IMR-90 (cell line): ENCODE data around the gene SLC6A12. TPM values are rescaled to one million over a fixed set of nuclear protein-coding genes. Genes with fewer than 3 reads are reported as not detected.

ENCODE experiments used
- ATAC-seq: fragments of 200-7000 bp; cut with Tn5 transposase; 2 replicates; pipeline ENCODE4 v1.9.1; 2020; ENCODE audit warnings: low read depth, mild to moderate bottlenecking, moderate library complexity
- BruUV-seq: library from RNA; stranded (reverse); fragments of 400-500 nt; replicated peaks from 2 replicates; lab custom pipeline; 2021; lab: Mats Ljungman, UMichigan
- CTCF ChIA-PET: fragments of 300-600 bp; formaldehyde crosslinking; extraction: SDS; loops from one replicate; lab custom pipeline; 2021; ENCODE audit warnings: antibody characterized with exemption; lab: Yijun Ruan, JAX
- POLR2A ChIA-PET: fragments of 300-600 bp; sonication (Branson Sonifier 250); formaldehyde crosslinking; loops from one replicate; lab custom pipeline; 2022; ENCODE audit warnings: antibody characterized with exemption; ENCODE audit not compliant: unreplicated experiment; lab: Charles Lee
- DNase-seq: peaks from one replicate; pipeline ENCODE4 v3.0.0; 2013
- H2AFZ ChIP-seq: replicated peaks from 2 replicates; pipeline ENCODE3; 2013; ENCODE audit warnings: low read length, mild to moderate bottlenecking; ENCODE audit not compliant: poor library complexity
- H2AK5ac ChIP-seq: 2 replicates; pipeline ENCODE4 v1.6.1; 2013; ENCODE audit warnings: low read depth, low read length, inconsistent platforms
- H2AK9ac ChIP-seq: replicated peaks from 2 replicates; pipeline ENCODE3; 2013; ENCODE audit warnings: mild to moderate bottlenecking, low read depth, low read length, moderate library complexity; ENCODE audit not compliant: poor library complexity
- H2BK120ac ChIP-seq: 2 replicates; pipeline ENCODE4 v1.6.1; 2013; ENCODE audit warnings: low read depth, low read length, inconsistent platforms
- H2BK15ac ChIP-seq: 3 replicates; pipeline ENCODE4 v1.6.1; 2013; ENCODE audit warnings: low read depth, low read length, inconsistent platforms
- H2BK20ac ChIP-seq: 2 replicates; pipeline ENCODE4 v1.6.1; 2013; ENCODE audit warnings: low read depth, mild to moderate bottlenecking, inconsistent platforms, low read length, moderate library complexity
- H2BK5ac ChIP-seq: 2 replicates; pipeline ENCODE4 v1.6.1; 2013; ENCODE audit warnings: mild to moderate bottlenecking, low read depth, low read length, inconsistent platforms; ENCODE audit not compliant: poor library complexity, severe bottlenecking
- H3K14ac ChIP-seq: replicated peaks from 2 replicates; pipeline ENCODE4 v1.6.1; 2013; ENCODE audit warnings: low read depth, low read length, inconsistent platforms
- H3K18ac ChIP-seq: 2 replicates; pipeline ENCODE4 v1.6.1; 2013; ENCODE audit warnings: low read depth, low read length, control low read depth
- H3K23ac ChIP-seq: 2 replicates; pipeline ENCODE4 v1.6.1; 2013; ENCODE audit warnings: low read depth, low read length, inconsistent platforms
- H3K27ac ChIP-seq: 2 replicates; pipeline ENCODE4 v1.5.1; 2013; ENCODE audit warnings: mild to moderate bottlenecking, control low read depth, low read length; ENCODE audit not compliant: insufficient read depth
- H3K27me3 ChIP-seq: 2 replicates; pipeline ENCODE4 v1.6.1; 2013; ENCODE audit warnings: low read length; ENCODE audit not compliant: control insufficient read depth, insufficient read depth
- H3K36me3 ChIP-seq: 2 replicates; pipeline ENCODE4 v1.6.1; 2013; ENCODE audit warnings: low read length, mixed read lengths; ENCODE audit not compliant: control insufficient read depth, insufficient read depth
- H3K4ac ChIP-seq: 2 replicates; pipeline ENCODE4 v1.6.1; 2013; ENCODE audit warnings: low read depth, low read length, inconsistent platforms
- H3K4me1 ChIP-seq: 2 replicates; pipeline ENCODE4 v1.6.1; 2013; ENCODE audit warnings: low read length, mixed read lengths; ENCODE audit not compliant: control insufficient read depth, insufficient read depth
- H3K4me2 ChIP-seq: 2 replicates; pipeline ENCODE4 v1.6.1; 2013; ENCODE audit warnings: low read depth, mild to moderate bottlenecking, control low read depth, low read length, moderate library complexity
- H3K4me3 ChIP-seq: 2 replicates; pipeline ENCODE4 v1.5.1; 2013; ENCODE audit warnings: low read depth, mild to moderate bottlenecking, control low read depth, low read length, moderate library complexity; ENCODE audit not compliant: insufficient read depth
- H3K56ac ChIP-seq: 2 replicates; pipeline ENCODE4 v1.6.1; 2013; ENCODE audit warnings: low read length, inconsistent platforms; ENCODE audit not compliant: insufficient read depth; ENCODE audit errors: extremely low read depth
- H3K79me1 ChIP-seq, 2 experiments: 2 replicates each; pipeline ENCODE4 v1.6.1; 2013; ENCODE audit warnings: low read length in 2 of 2, inconsistent platforms in 1 of 2, low read depth in 1 of 2
- H3K9ac ChIP-seq: 2 replicates; pipeline ENCODE4 v1.6.1; 2013; ENCODE audit warnings: low read depth, low read length, control low read depth
- H3K9me1 ChIP-seq: 2 replicates; pipeline ENCODE4 v1.6.1; 2013; ENCODE audit warnings: low read length, inconsistent platforms; ENCODE audit not compliant: insufficient read depth
- H3K9me3 ChIP-seq: 2 replicates; pipeline ENCODE4 v1.6.1; 2013; ENCODE audit warnings: low read length; ENCODE audit not compliant: control insufficient read depth, insufficient read depth
- H4K20me1 ChIP-seq: 2 replicates; pipeline ENCODE4 v1.6.1; 2013; ENCODE audit warnings: low read length, inconsistent platforms; ENCODE audit not compliant: insufficient read depth
- H4K5ac ChIP-seq: 2 replicates; pipeline ENCODE4 v1.6.1; 2013; ENCODE audit warnings: mild to moderate bottlenecking, low read depth, low read length, control low read depth
- H4K8ac ChIP-seq, 2 experiments: 2 replicates each; pipeline ENCODE4 v1.6.1; 2013; ENCODE audit warnings: low read depth in 2 of 2, low read length in 2 of 2, control low read depth in 1 of 2, inconsistent platforms in 1 of 2
- H4K91ac ChIP-seq: 2 replicates; pipeline ENCODE4 v1.6.1; 2013; ENCODE audit warnings: low read depth, low read length, inconsistent platforms; ENCODE audit not compliant: insufficient read depth
- BHLHE40 ChIP-seq: fragments of 150-350 bp; IDR thresholded peaks from 2 replicates; pipeline ENCODE4 v1.6.1; 2016; ENCODE audit warnings: mild to moderate bottlenecking, low read depth, low read length
- CEBPB ChIP-seq: IDR thresholded peaks from 2 replicates; pipeline ENCODE4 v1.6.1; 2012; ENCODE audit warnings: low read depth, low read length, improper control_type of control experiment
- CHD1 ChIP-seq: IDR thresholded peaks from 2 replicates; pipeline ENCODE4 v1.6.1; 2012; ENCODE audit warnings: low read depth, low read length, improper control_type of control experiment
- CTCF ChIP-seq: conservative IDR thresholded peaks from 2 replicates; pipeline ENCODE4 v1.5.1; 2012; ENCODE audit warnings: mild to moderate bottlenecking, low read depth, low read length, improper control_type of control experiment
- FOS ChIP-seq: fragments of 150-350 bp; IDR thresholded peaks from 2 replicates; pipeline ENCODE4 v1.6.1; 2016; ENCODE audit warnings: low read depth, low read length
- MAFK ChIP-seq: IDR thresholded peaks from 2 replicates; pipeline ENCODE4 v1.6.1; 2012; ENCODE audit warnings: low read depth, low read length, improper control_type of control experiment
- MAZ ChIP-seq: IDR thresholded peaks from 2 replicates; pipeline ENCODE4 v1.6.1; 2012; ENCODE audit warnings: low read depth, mild to moderate bottlenecking, low read length, improper control_type of control experiment, moderate library complexity, borderline replicate concordance
- MXI1 ChIP-seq: IDR thresholded peaks from 2 replicates; pipeline ENCODE4 v1.6.1; 2012; ENCODE audit warnings: low read depth, mild to moderate bottlenecking, low read length, moderate library complexity, borderline replicate concordance
- NFE2L2 ChIP-seq: fragments of 150-350 bp; IDR thresholded peaks from 2 replicates; pipeline ENCODE4 v1.6.1; 2016; ENCODE audit warnings: low read depth, mild to moderate bottlenecking, low read length
- POLR2A ChIP-seq: IDR thresholded peaks from 2 replicates; pipeline ENCODE4 v1.6.1; 2012; ENCODE audit warnings: mild to moderate bottlenecking, low read depth, low read length
- RAD21 ChIP-seq: IDR thresholded peaks from 2 replicates; pipeline ENCODE4 v1.6.1; 2012; ENCODE audit warnings: low read length, improper control_type of control experiment
- RFX5 ChIP-seq: IDR thresholded peaks from 2 replicates; pipeline ENCODE4 v1.8.0; 2012; ENCODE audit warnings: low read depth, mild to moderate bottlenecking, low read length, moderate library complexity
- SMC3 ChIP-seq: fragments of 150-350 bp; IDR thresholded peaks from 2 replicates; pipeline ENCODE4 v1.6.1; 2016; ENCODE audit warnings: low read depth, mild to moderate bottlenecking, antibody characterized with exemption, low read length, moderate library complexity
- WGBS, 2 experiments: methylation state at CpG; one replicate each; pipeline versions ENCODE4 v1.1.5 to v1.1.7; 2013; ENCODE audit warnings: missing lambda C conversion rate in 2 of 2; ENCODE audit not compliant: insufficient read length in 1 of 2; ENCODE audit errors: extremely low coverage in 2 of 2; 5-methylcytosine and 5-hydroxymethylcytosine counted together
- dilution Hi-C: fragments of 300-500 bp; cut with HindIII; formaldehyde crosslinking; loops from one replicate; pipeline ENCODE4 v1.14.3; 2018; ENCODE audit warnings: low sequenced_read_pairs; ENCODE audit not compliant: unreplicated experiment
- in situ Hi-C: fragments of 300-500 bp; cut with MboI; formaldehyde crosslinking; loops from 3 replicates; pipeline ENCODE4 v1.14.3; 2019; ENCODE audit warnings: low sequenced_read_pairs, inconsistent platforms, mixed read lengths
- intact Hi-C: fragments of 100-400 bp; cut with micrococcal nuclease; formaldehyde crosslinking; loops from 2 replicates; pipeline ENCODE4 v1.10.0; 2022
- polyA plus RNA-seq, 3 experiments: library from polyadenylated mRNA; depleted of rRNA; stranded (reverse); fragments of >200 nt; gene quantifications; 2 replicates each; pipeline ENCODE4 v1.2.3, GENCODE V29; 2012; ENCODE audit warnings: low replicate concordance in 1 of 3
- total RNA-seq: library from RNA; depleted of rRNA; stranded (reverse); fragments of >200 nt; gene quantifications from 2 replicates; pipeline ENCODE4 v1.2.3, GENCODE V29; 2012
- TF ChIP-seq, protein P1 (sequence below): fragments of 150-350 bp; IDR thresholded peaks from 2 replicates; pipeline ENCODE4 v1.6.1; 2017; ENCODE audit warnings: mild to moderate bottlenecking, antibody characterized with exemption, low read length, low read depth
- TF ChIP-seq, protein P2 (sequence below): fragments of 150-350 bp; IDR thresholded peaks from 2 replicates; pipeline ENCODE4 v1.6.1; 2016; ENCODE audit warnings: low read depth, mild to moderate bottlenecking, low read length, moderate library complexity, borderline replicate concordance

Gene SLC6A12
- total and polyA plus RNA-seq, 2 of the 4 experiments (the other 2 are of a cell fraction): not detected

GRCh38 chr12:175759-176158 lies 38.2 kb downstream of the SLC6A12 start:
- no peak overlapping the region for H4K5ac ChIP-seq
- no peak overlapping the region; a peak in 1 of 4 replicates for H4K8ac ChIP-seq
- peaks cover 21% of the 10 kb centered on the region for H3K4me1 ChIP-seq
- H3K4me3 ChIP-seq: no peak overlapping the region
- no peak overlapping the region for H3K27ac ChIP-seq
- BruUV-seq: no TSS peak
- DNase-seq (no peak), ATAC-seq (no peak)
- H3K9me3 ChIP-seq: no peaks in the 10 kb centered on the region
- in situ Hi-C loops (no loop called here), dilution Hi-C loops (no loop called here), intact Hi-C loops (no loop called here)
- H2BK5ac ChIP-seq: no peak overlapping the region
- peaks cover 24% of the 10 kb centered on the region for H3K9me1 ChIP-seq
- H3K27me3 ChIP-seq: no peaks in the 10 kb centered on the region; the same call in 1 of the 2 replicates
- no peak overlapping the region for H4K91ac ChIP-seq
- no peak overlapping the region for H3K23ac ChIP-seq
- H3K4me2 ChIP-seq: no peak overlapping the region
- H2AFZ ChIP-seq: no peak overlapping the region
- H2BK15ac ChIP-seq: no peak overlapping the region
- TF ChIP-seq, protein P1, sequence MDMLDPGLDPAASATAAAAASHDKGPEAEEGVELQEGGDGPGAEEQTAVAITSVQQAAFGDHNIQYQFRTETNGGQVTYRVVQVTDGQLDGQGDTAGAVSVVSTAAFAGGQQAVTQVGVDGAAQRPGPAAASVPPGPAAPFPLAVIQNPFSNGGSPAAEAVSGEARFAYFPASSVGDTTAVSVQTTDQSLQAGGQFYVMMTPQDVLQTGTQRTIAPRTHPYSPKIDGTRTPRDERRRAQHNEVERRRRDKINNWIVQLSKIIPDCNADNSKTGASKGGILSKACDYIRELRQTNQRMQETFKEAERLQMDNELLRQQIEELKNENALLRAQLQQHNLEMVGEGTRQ: no peak
- TF ChIP-seq FOS (no peak), MAFK (no peak), RFX5 (no peak), RAD21 (no peak), MXI1 (no peak), CHD1 (no peak), POLR2A (no peak), SMC3 (no peak), BHLHE40 (no peak), NFE2L2 (no peak), CEBPB (no peak), CTCF (no peak), MAZ (no peak)
- TF ChIP-seq, protein P2, sequence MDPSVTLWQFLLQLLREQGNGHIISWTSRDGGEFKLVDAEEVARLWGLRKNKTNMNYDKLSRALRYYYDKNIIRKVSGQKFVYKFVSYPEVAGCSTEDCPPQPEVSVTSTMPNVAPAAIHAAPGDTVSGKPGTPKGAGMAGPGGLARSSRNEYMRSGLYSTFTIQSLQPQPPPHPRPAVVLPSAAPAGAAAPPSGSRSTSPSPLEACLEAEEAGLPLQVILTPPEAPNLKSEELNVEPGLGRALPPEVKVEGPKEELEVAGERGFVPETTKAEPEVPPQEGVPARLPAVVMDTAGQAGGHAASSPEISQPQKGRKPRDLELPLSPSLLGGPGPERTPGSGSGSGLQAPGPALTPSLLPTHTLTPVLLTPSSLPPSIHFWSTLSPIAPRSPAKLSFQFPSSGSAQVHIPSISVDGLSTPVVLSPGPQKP: no peak
- H3K56ac ChIP-seq: no peak overlapping the region
- ChIA-PET POLR2A (no interaction called here), CTCF (no interaction called here)
- H3K36me3 ChIP-seq: no peaks in the 10 kb centered on the region
- no peak overlapping the region for H2BK20ac ChIP-seq
- H3K4ac ChIP-seq: no peak overlapping the region
- no peak overlapping the region for H2AK5ac ChIP-seq
- H2AK9ac ChIP-seq: peak overlapping the region; percentile 59
- H3K14ac ChIP-seq: no peak overlapping the region
- WGBS, 2 experiments: 91% methylated on average over 4 of the region's 16 CpGs; no CpG with 5 or more reads in 1 of the 2 experiments
- no peak overlapping the region for H3K9ac ChIP-seq
- no peak overlapping the region for H2BK120ac ChIP-seq
- H3K79me1 ChIP-seq: no peaks in the 10 kb centered on the region; a peak in 1 of 4 replicates
- H3K18ac ChIP-seq: no peak overlapping the region
- H4K20me1 ChIP-seq: no peaks in the 10 kb centered on the region
